GM19324 (cell line): Measurements from ENCODE around the gene OXTR.
"Not testable (repeated sequence)": the region's sequence is repeated elsewhere in the genome, so short reads cannot be mapped to it uniquely, and the experiment has no call there.

Source experiments
- ATAC-seq: cut with Tn5 transposase; IDR thresholded peaks from one replicate; pipeline ENCODE4 v1.9.1; 2021; ENCODE audit warnings: mild to moderate bottlenecking, moderate library complexity; ENCODE audit not compliant: unreplicated experiment, low FRiP score

OXTR gene

DNA sequence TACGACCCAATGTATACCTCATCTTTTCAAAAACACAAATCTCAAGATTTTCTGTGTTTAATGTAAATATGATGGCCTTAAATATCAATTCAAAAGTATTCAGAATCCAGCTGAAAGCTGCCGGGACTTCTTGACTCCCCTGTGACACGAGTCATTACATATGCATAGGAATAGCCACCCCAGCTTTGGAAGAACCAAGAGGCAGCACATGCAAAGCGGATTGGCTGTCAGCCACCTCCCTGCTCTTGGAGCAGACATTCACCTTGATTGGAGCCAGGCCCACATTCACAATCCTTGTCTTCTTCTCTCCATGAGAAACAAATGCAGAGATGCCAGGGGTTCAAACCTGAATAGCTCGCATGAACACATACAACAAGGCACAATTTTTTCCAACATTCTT lies 46.6 kb downstream of the OXTR start:
- no peak for ATAC-seq

DNA sequence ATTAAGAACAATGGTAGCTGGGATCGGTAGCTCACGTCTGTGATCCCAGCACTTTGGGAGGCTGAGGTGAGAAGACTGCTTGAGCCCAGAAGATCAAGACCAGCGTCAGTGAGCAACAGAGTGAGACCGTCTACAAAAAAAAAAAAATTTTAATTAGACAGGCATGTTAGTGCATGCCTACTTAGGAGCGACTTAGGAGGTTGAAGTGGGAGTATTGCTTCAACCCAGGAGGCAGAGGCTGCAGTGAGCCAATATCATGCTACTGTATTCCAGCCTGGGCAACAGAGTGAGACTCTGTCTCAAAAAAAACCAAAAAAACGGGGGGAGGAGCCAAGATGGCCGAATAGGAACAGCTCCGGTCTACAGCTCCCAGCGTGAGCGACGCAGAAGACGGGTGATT lies 53.7 kb downstream of the OXTR start:
- ATAC-seq, result not testable (repeated sequence)

DNA sequence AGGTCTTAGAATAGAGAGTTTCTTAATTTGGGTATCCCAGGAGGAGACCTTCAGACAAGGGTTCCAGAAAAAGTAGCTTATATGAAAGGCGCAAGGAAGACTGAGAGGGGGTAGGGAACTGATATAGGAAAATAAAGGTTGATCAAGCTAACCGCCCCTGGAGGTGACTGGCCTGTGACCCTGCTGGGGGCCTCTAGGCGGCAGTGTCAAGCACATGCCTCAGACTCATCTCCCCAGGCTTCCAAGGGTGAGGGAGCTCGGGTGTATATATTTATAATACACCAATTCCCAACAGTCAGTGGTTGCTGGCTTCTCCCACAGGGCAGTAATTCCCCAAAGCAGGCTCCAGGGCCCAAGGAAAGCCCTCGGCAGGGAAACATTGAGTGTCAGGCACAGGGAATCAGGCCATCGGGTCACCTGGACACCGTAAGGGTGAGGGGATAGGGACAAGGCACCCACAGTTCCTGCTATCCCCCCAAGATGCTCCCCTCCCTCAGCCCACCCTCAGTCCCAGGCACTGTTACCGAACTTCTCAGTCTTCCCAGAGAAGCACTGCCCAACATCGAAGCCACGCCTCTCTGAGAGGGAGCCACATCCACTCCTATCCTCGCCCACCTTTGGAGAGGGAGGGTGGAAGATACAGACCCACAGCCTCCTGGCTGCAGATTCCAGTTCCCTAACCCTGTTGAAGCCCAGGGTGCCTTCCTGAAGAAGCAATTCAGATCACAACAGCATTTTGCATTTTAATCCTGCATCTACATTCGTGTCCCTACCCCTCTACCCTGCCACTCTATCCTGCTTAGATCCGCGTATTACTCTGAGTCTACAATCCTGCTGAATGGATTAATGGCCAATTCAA lies 55.3 kb downstream of the OXTR start:
- ATAC-seq, result no peak

DNA sequence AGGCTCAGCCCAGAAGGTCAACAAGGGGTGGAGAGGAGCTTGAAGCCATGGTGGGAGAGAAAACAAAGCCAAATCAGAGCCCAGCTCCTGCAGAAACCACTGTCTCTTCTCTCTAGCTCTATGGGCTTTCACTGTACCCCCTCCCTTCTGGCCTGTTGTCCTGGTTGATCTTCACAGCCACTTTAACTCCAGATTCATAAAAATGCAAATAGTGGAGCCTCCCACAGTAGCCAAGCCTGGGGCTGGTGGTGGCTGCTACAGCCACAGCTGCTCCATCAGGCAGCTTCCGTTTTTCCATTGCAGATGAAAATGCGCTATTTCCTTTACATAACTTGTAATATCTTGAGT lies 56.5 kb downstream of the OXTR start:
- no peak for ATAC-seq

DNA sequence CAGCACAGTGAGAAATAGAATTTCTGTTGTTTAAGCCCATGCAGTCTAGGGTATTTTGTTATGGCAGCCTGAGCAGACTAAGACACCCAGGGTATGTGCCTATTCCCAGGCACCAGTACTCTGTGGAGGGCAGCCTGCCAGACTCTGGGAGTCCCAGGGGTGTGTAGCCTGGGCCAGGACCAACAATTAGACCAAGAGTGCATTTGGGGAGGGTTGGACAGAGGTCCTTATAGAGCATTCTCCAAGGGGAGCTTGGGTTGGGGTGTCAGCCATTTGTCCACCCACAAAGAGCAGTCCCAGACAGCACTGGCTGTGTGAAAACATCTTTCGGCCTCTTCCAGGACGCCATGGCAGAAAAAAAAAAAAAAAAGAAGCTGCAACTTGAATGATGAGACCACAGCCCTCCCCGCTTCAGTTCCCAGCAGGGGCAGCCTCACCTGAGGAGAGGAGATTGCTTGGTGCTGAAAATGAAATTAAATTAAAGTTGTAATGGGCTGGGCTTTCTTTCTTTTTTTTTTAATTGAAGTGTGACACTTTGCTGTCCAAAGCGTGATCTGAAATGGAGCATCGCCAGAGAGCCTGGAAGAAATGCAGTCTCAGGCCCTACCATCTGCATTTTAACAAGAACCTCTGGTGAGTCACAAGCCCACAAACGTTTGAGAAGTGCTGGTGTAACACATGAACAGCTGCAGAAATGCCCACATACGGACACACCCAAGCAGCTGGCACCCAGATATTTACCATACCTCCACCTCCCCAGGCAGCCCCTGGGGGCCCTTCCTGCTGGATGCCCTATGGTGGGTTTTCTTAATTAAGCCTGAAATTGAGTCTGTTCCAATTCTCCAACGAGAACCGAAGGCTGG lies 57.1 kb downstream of the OXTR start:
- no peak for ATAC-seq

DNA sequence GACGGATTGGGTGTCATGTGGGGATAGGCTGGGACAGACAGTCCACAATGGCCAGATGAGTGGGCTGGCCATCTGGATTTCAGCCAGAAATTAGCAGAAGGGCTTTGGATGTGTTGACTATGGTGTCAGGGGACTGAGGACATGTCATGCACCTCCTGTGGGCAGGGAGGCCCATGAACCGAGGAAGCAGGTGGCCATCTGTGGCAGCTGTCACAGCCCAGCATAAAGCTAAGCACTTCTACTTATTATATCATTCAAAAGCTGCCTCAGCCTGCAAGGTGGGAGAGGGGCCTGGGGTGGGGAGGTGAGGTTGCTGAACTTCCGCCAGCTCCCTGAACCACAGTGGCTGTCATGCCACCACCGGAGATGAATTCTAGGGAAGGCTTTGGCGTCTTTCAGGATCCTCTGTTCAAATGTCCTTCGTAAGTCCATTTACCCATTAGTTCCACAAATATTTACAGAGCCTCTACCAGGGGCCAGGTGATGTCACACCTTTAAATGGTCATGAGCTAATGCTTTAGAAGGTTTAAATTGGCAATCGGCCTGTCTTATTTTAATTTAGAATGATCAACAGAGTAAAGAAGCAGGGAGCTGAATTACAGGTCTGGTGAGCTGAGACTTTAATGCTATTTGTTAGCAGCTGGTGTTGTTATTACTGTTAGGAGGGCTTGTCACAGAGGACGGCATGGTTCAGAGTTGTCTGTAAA lies 59.5 kb downstream of the OXTR start:
- no peak for ATAC-seq

DNA sequence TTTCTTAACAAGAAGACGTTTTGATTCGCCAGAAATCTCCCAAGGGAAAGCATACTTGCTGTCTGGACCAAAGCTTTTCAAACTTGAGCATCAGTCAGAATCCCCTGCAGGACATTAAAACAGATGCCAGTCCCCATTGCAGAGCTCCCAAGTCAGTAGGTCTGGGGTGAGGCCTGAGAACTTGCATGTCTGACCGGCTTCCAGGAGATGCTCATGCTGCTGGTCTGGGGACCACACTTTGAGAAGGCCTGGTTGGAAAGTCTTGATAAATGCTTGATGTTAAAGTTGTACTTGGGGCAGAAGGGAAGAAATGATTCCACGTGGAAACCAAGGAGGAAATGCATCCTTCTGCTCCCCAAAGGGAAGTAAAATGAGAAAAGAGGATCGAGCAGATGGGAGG lies 60.1 kb downstream of the OXTR start:
- no peak for ATAC-seq

DNA sequence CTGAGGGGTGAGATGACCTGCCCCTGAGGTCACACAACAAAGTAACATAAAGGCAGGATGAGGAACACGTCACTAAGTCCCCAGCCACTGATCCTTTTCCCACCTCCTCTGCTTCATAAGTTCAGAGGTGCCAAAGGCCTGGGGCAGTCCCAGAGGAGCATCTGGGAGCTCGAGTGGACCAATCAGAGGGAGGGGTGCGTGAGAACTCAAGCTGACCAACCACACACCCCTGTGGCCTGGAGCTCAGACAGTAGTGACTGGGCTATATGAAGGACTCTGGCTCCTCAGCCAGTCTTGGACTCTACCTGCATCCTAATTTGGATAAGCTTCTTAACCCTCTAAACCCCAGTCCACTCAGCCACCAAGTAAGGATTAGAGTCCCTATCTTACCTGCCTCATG lies 63.8 kb downstream of the OXTR start:
- no peak for ATAC-seq

DNA sequence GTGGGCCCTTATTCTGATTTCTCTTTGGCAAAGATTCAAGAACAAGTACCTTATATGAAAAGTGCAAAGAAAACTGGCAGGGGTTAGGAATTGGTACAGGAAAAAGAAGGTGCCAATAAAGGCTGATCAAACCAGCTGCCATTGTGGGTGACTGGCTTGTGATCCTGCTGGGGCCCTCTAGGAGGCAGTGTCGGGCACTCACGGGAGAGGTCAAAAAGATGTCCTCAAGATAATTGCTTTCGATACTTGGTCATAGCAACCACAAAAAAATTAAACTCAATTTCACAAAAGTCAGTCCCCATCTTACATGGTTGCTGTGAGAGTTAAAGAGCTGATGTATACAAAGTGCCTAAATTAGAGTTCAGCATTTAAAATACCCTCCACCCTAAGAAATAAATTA lies 66.9 kb downstream of the OXTR start:
- no peak for ATAC-seq
